Measurements from ENCODE around the gene TBC1D10B. TPM values are rescaled to one million over a fixed set of nuclear protein-coding genes. Genes with fewer than 3 reads are reported as not detected.

The TBC1D10B gene
- total RNA-seq, 1 donor from 2014 or later, result 63.4 TPM

DNA sequence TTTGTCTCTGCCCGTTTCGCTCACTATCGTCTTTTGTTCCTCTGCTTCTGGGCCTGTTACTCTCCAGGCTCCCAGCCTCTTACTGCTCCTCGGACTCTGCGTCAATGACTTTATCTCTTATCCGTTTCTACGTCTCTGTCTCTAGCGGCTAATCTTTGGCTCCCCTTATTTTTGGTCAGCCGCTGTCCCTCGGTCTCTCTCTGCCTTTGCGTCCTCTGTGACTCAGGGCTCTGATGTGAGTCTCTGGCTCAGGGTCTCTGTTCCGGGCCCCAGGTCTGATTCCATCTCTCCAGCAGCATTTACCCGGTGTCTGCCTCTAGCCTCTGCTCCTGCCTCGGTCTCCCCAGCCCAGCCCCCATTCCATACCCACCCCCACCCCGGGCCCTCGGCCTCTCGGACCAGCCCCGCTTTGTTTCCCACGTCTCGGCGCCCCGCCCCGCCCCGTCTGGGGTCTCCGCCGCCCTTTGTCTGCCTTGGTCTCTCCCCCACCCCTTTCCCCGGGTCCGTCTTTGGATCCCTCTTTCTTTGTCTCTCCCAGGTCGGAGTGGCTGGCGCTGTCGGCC, 24.4 kb upstream of the TBC1D10B start:
- DNase-seq (ENCODE audit: low spot score), result no peak
- Mint-ChIP-seq H3K4me1 (ENCODE audit: low read depth) (peaks cover 26% of the 10 kb centered on the region), H3K27me3 (ENCODE audit: low read depth) (no peaks in the 10 kb centered on the region), H3K36me3 (ENCODE audit: low read depth) (peaks cover 28% of the 10 kb centered on the region), H3K4me3 (ENCODE audit: low read depth) (peak overlapping the region; percentile 86), H3K9me3 (no peaks in the 10 kb centered on the region), H3K27ac (peak overlapping the region; percentile 78)
- intact Hi-C loops (cut with micrococcal nuclease), result loop anchor here (1.0 kb wide), 1 partner anchor 12 kb away; the partner anchor contains the start of gene SEPTIN1

- Mint-ChIP-seq H3K27ac (peak overlapping the region; percentile 97), H3K4me3 (ENCODE audit: low read depth) (peak overlapping the region; percentile 81), H3K27me3 (ENCODE audit: low read depth) (no peaks in the 10 kb centered on the region), H3K4me1 (ENCODE audit: low read depth) (peaks cover 32% of the 10 kb centered on the region), H3K9me3 (no peaks in the 10 kb centered on the region), H3K36me3 (ENCODE audit: low read depth) (peaks cover 29% of the 10 kb centered on the region)
- no peak for DNase-seq (ENCODE audit: low spot score)
- intact Hi-C loops (cut with micrococcal nuclease), result no loop called here
Observed at GRCh38 chr16:30383521-30383920, 13.2 kb upstream of the TBC1D10B start.

- DNase-seq (ENCODE audit: low spot score), result peak; percentile 72
- H3K4me3 Mint-ChIP-seq (ENCODE audit: low read depth), result peak within 1 kb of the TSS; percentile 81
- peaks cover 39% of the 10 kb centered on the region for H3K4me1 Mint-ChIP-seq (ENCODE audit: low read depth)
- intact Hi-C loops (cut with micrococcal nuclease), result loop anchor here (1.0 kb wide), 1 partner anchor 13 kb away; the partner anchor contains the start of gene ZNF48
- no peaks in the 10 kb centered on the region for H3K27me3 Mint-ChIP-seq (ENCODE audit: low read depth)
- peak within 1 kb of the TSS; percentile 97 for H3K27ac Mint-ChIP-seq
- H3K36me3 Mint-ChIP-seq (ENCODE audit: low read depth), result peaks cover 33% of the 10 kb centered on the region
- no peaks in the 10 kb centered on the region for H3K9me3 Mint-ChIP-seq
Observed at GRCh38 chr16:30382111-30382881, 12.0 kb upstream of the TBC1D10B start, which contains the start of gene SEPTIN1. SEPTIN1 (minus strand) TSS chr16:30382561; CDS start chr16:30382542, 19 bp downstream.

GRCh38 chr16:30381291-30382041, 11.2 kb upstream of the TBC1D10B start:
- H3K9me3 Mint-ChIP-seq, result no peaks in the 10 kb centered on the region
- H3K27ac Mint-ChIP-seq, result peak overlapping the region; percentile 97
- no peaks in the 10 kb centered on the region for H3K27me3 Mint-ChIP-seq (ENCODE audit: low read depth)
- no peak for DNase-seq (ENCODE audit: low spot score)
- peaks cover 33% of the 10 kb centered on the region for H3K36me3 Mint-ChIP-seq (ENCODE audit: low read depth)
- peak overlapping the region; percentile 81 for H3K4me3 Mint-ChIP-seq (ENCODE audit: low read depth)
- peaks cover 41% of the 10 kb centered on the region for H3K4me1 Mint-ChIP-seq (ENCODE audit: low read depth)
- intact Hi-C loops (cut with micrococcal nuclease), result loop anchor here (1.0 kb wide), 1 partner anchor 14 kb away; the partner anchor contains the start of gene ZNF48

- Mint-ChIP-seq H3K4me1 (ENCODE audit: low read depth) (peaks cover 41% of the 10 kb centered on the region), H3K27me3 (ENCODE audit: low read depth) (no peaks in the 10 kb centered on the region), H3K27ac (peak overlapping the region; percentile 97), H3K4me3 (ENCODE audit: low read depth) (peak overlapping the region; percentile 81), H3K9me3 (no peaks in the 10 kb centered on the region), H3K36me3 (ENCODE audit: low read depth) (peaks cover 33% of the 10 kb centered on the region)
- intact Hi-C loops (cut with micrococcal nuclease), result no loop called here
- no peak for DNase-seq (ENCODE audit: low spot score)
Observed at GRCh38 chr16:30380803-30381208, 10.5 kb upstream of the TBC1D10B start.

- peak overlapping the region; percentile 81 for H3K4me3 Mint-ChIP-seq (ENCODE audit: low read depth)
- no peaks in the 10 kb centered on the region for H3K27me3 Mint-ChIP-seq (ENCODE audit: low read depth)
- no peak for DNase-seq (ENCODE audit: low spot score)
- intact Hi-C loops (cut with micrococcal nuclease), result no loop called here
- H3K9me3 Mint-ChIP-seq, result no peaks in the 10 kb centered on the region
- peak overlapping the region; percentile 97 for H3K27ac Mint-ChIP-seq
- H3K36me3 Mint-ChIP-seq (ENCODE audit: low read depth), result peaks cover 33% of the 10 kb centered on the region
- H3K4me1 Mint-ChIP-seq (ENCODE audit: low read depth), result peaks cover 41% of the 10 kb centered on the region
Observed at GRCh38 chr16:30380072-30380802, 9.9 kb upstream of the TBC1D10B start.

GRCh38 chr16:30379158-30379783, 9.0 kb upstream of the TBC1D10B start:
- peak overlapping the region; percentile 99 for H3K27ac Mint-ChIP-seq
- peaks cover 41% of the 10 kb centered on the region for H3K4me1 Mint-ChIP-seq (ENCODE audit: low read depth)
- no peaks in the 10 kb centered on the region for H3K9me3 Mint-ChIP-seq
- no peak for DNase-seq (ENCODE audit: low spot score)
- H3K36me3 Mint-ChIP-seq (ENCODE audit: low read depth), result peaks cover 33% of the 10 kb centered on the region
- peak overlapping the region; percentile 81 for H3K4me3 Mint-ChIP-seq (ENCODE audit: low read depth)
- H3K27me3 Mint-ChIP-seq (ENCODE audit: low read depth), result no peaks in the 10 kb centered on the region
- intact Hi-C loops (cut with micrococcal nuclease), result loop anchor here (2.0 to 10.0 kb wide), 4 partner anchors 28 to 574 kb away; partner anchors contain the start of genes FBRS, ITGAL, MAZ and ZNF771

DNA sequence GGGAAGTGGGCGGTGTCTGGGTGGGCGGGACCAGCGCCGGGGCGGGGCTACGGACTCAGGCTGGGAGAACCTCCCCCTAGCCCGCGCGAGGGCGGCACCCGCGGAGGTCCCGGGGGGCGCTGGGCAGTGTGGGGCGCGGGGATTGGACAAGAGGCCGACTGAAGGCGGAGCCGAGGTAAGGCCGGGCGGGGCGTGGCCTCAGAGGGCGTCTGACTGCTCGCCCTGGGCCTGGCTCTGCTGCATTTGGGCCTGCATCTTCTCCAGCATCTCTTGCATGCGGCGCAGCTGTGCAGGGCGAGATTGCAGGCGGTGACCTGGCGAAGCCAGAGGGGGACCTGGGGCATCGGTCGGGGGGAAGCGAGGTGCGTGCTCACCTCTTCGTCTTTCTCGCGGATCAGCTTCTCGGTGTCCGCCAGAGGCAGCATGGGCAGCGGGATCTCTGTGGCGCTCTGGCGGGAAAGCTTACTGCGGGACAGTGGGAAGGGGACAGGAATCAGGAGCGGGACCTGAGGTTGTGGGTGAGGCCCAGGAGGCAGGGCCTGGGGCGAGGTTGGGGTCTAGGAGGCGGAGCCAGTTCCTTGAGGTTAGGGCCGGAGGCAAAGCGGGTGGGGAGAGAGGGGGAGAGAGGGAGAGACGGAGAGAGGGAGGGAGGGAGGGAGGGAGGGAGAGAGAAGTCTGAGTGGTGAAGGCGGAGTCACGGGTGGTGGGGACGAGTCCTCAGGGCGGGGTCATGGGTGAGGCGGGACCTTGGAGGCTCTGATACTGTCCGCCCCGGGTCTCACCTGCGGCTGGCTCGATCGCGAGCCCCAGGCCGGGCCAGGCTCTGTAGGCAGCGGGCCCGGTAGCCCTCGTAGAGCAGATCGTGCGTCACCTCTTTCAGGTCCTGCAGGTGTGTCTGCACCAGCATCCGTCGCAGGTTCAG, 8.2 kb upstream of the TBC1D10B start:
- Mint-ChIP-seq H3K27me3 (ENCODE audit: low read depth) (no peaks in the 10 kb centered on the region), H3K4me3 (ENCODE audit: low read depth) (peak overlapping the region; percentile 81), H3K36me3 (ENCODE audit: low read depth) (peaks cover 33% of the 10 kb centered on the region), H3K4me1 (ENCODE audit: low read depth) (peaks cover 37% of the 10 kb centered on the region), H3K27ac (peak overlapping the region; percentile 99), H3K9me3 (no peaks in the 10 kb centered on the region)
- DNase-seq (ENCODE audit: low spot score), result peak; percentile 97
- intact Hi-C loops (cut with micrococcal nuclease), result loop anchor here (1.0 to 10.0 kb wide), 5 partner anchors 8 to 574 kb away; partner anchors contain the start of genes FBRS, ITGAL, MAZ and TBC1D10B

GRCh38 chr16:30377812-30378235, 7.5 kb upstream of the TBC1D10B start:
- Mint-ChIP-seq H3K36me3 (ENCODE audit: low read depth) (peaks cover 33% of the 10 kb centered on the region), H3K27me3 (ENCODE audit: low read depth) (no peaks in the 10 kb centered on the region), H3K27ac (peak overlapping the region; percentile 99), H3K9me3 (no peaks in the 10 kb centered on the region), H3K4me3 (ENCODE audit: low read depth) (peak overlapping the region; percentile 81), H3K4me1 (ENCODE audit: low read depth) (peaks cover 36% of the 10 kb centered on the region)
- intact Hi-C loops (cut with micrococcal nuclease), result loop anchor here (1.0 to 10.0 kb wide), 5 partner anchors 8 to 573 kb away; partner anchors contain the start of genes FBRS, ITGAL, MAZ and TBC1D10B
- peak; percentile 81 for DNase-seq (ENCODE audit: low spot score)

DNA sequence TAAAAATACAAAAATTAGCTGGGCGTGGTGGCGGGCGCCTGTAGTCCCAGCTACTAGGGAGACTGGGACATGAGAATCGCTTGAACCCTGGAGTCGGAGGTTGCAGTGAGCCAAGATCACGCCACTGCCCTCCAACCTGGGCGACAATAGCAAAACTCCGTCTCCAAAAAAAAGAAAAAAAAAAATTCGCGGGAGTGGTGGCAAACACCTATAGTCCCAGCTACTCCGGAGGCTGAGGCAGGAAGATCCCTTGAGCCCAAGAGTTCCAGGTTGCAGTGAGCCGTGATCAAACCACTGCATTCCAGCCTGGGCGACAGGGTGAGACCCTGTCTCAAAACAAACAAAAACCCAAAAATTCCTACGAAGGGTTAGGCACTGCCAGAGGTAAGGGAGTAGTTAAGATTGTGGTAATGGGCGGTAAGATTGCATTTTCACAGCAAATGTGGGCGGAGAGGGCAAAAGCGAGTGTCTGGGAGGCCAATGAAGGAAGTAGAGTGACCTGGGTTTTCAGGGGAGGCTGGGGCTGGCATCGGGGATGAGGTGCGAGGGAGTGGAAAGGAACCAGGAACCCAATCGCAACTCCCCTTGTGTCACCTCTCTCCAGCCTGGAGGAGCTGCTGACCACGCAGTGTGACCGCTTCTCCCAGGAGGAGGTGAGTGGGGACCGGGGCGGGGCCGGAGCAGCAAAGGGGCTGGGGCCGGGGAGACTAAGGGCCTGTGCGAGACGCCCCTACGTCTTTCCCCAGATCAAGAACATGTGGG, 6.9 kb upstream of the TBC1D10B start:
- Mint-ChIP-seq H3K27ac (peak overlapping the region; percentile 99), H3K36me3 (ENCODE audit: low read depth) (peaks cover 29% of the 10 kb centered on the region), H3K4me1 (ENCODE audit: low read depth) (peaks cover 33% of the 10 kb centered on the region), H3K9me3 (no peaks in the 10 kb centered on the region), H3K27me3 (ENCODE audit: low read depth) (no peaks in the 10 kb centered on the region), H3K4me3 (ENCODE audit: low read depth) (peak overlapping the region; percentile 81)
- DNase-seq (ENCODE audit: low spot score), result no peak
- intact Hi-C loops (cut with micrococcal nuclease), result loop anchor here (5.0 to 10.0 kb wide), 2 partner anchors 95 to 572 kb away; partner anchors contain the start of genes ITGAL and MAZ
